H9 (cell line): Measurements from ENCODE around the gene PMS1. TPM values are rescaled to one million over a fixed set of nuclear protein-coding genes. Genes with fewer than 3 reads are reported as not detected.
A peak's percentile ranks its signal among the peaks of the same experiment; 100 is the strongest.

Experiments
- DNase-seq: peaks from one replicate; pipeline ENCODE4 v3.0.0-alpha.2; 2017
- H2AFZ ChIP-seq: one replicate; pipeline ENCODE4 v1.6.1; 2013; ENCODE audit warnings: mild to moderate bottlenecking, low read length, control low read depth, moderate library complexity
- H2AK5ac ChIP-seq: 2 replicates; pipeline ENCODE4 v1.6.1; 2013; ENCODE audit warnings: low read length, control low read depth, mixed read lengths; ENCODE audit not compliant: insufficient read length
- H2BK120ac ChIP-seq: one replicate; pipeline ENCODE4 v1.6.1; 2013; ENCODE audit warnings: low read depth, mild to moderate bottlenecking, low read length, control low read depth, inconsistent platforms; ENCODE audit not compliant: poor library complexity, severe bottlenecking
- H2BK12ac ChIP-seq: 2 replicates; pipeline ENCODE4 v1.6.1; 2013; ENCODE audit warnings: low read length, control low read depth, mixed read lengths, low read depth; ENCODE audit not compliant: insufficient read length
- H2BK15ac ChIP-seq: 2 replicates; pipeline ENCODE4 v1.6.1; 2013; ENCODE audit warnings: low read depth, low read length, control low read depth
- H2BK20ac ChIP-seq: one replicate; pipeline ENCODE4 v1.6.1; 2013; ENCODE audit warnings: low read depth, mild to moderate bottlenecking, low read length, control low read depth, inconsistent platforms; ENCODE audit not compliant: poor library complexity, severe bottlenecking
- H2BK5ac ChIP-seq: 2 replicates; pipeline ENCODE4 v1.6.1; 2013; ENCODE audit warnings: low read length, control low read depth, mixed read lengths; ENCODE audit not compliant: insufficient read length
- H3K14ac ChIP-seq: 2 replicates; pipeline ENCODE4 v1.6.1; 2013; ENCODE audit warnings: low read length, control low read depth; ENCODE audit not compliant: insufficient read depth
- H3K18ac ChIP-seq: 2 replicates; pipeline ENCODE4 v1.6.1; 2013; ENCODE audit warnings: low read depth, mild to moderate bottlenecking, mixed read lengths, low read length, control low read depth; ENCODE audit not compliant: insufficient read length
- H3K23ac ChIP-seq: 2 replicates; pipeline ENCODE4 v1.6.1; 2013; ENCODE audit warnings: low read length, control low read depth, mixed read lengths, low read depth; ENCODE audit not compliant: insufficient read length
- H3K23me2 ChIP-seq: 2 replicates; pipeline ENCODE4 v1.6.1; 2013; ENCODE audit warnings: low read depth, mild to moderate bottlenecking, mixed read lengths, low read length, control low read depth; ENCODE audit not compliant: insufficient read length, poor library complexity, severe bottlenecking
- H3K27ac ChIP-seq: 2 replicates; pipeline ENCODE4 v1.5.1; 2013; ENCODE audit warnings: low read length, control low read depth, mixed read lengths, low read depth; ENCODE audit not compliant: insufficient read length
- H3K27me3 ChIP-seq: 2 replicates; pipeline ENCODE4 v1.6.1; 2013; ENCODE audit warnings: low read length, control low read depth, inconsistent platforms; ENCODE audit not compliant: insufficient read depth
- H3K4ac ChIP-seq: 2 replicates; pipeline ENCODE4 v1.6.1; 2013; ENCODE audit warnings: low read depth, mild to moderate bottlenecking, control low read depth, inconsistent platforms, low read length, moderate library complexity
- H3K4me1 ChIP-seq: 2 replicates; pipeline ENCODE4 v1.6.1; 2013; ENCODE audit warnings: low read length, control low read depth, inconsistent platforms; ENCODE audit not compliant: insufficient read depth
- H3K4me2 ChIP-seq: 2 replicates; pipeline ENCODE4 v1.6.1; 2013; ENCODE audit warnings: low read length, control low read depth, mixed read lengths; ENCODE audit not compliant: insufficient read length, insufficient read depth
- H3K56ac ChIP-seq: 2 replicates; pipeline ENCODE4 v1.6.1; 2013; ENCODE audit warnings: low read depth, mild to moderate bottlenecking, mixed read lengths, low read length, control low read depth; ENCODE audit not compliant: insufficient read length
- H3K79me1 ChIP-seq: 2 replicates; pipeline ENCODE4 v1.6.1; 2013; ENCODE audit warnings: low read depth, mild to moderate bottlenecking, moderate library complexity, low read length, control low read depth, inconsistent platforms; ENCODE audit not compliant: insufficient read depth, poor library complexity, severe bottlenecking
- H3K79me2 ChIP-seq: 2 replicates; pipeline ENCODE4 v1.6.1; 2013; ENCODE audit warnings: low read length, control low read depth, inconsistent platforms; ENCODE audit not compliant: insufficient read depth
- H3K9ac ChIP-seq: 2 replicates; pipeline ENCODE4 v1.6.1; 2013; ENCODE audit warnings: low read length, control low read depth, mixed read lengths; ENCODE audit not compliant: insufficient read length; ENCODE audit errors: extremely low read depth
- H3K9me3 ChIP-seq: one replicate; pipeline ENCODE4 v1.6.1; 2013; ENCODE audit warnings: low read depth, low read length, inconsistent platforms; ENCODE audit not compliant: control insufficient read depth
- H3T11ph ChIP-seq: one replicate; pipeline ENCODE4 v1.6.1; 2013; ENCODE audit warnings: mild to moderate bottlenecking, low read length, control low read depth, inconsistent platforms
- H4K20me1 ChIP-seq: one replicate; pipeline ENCODE4 v1.6.1; 2013; ENCODE audit not compliant: control insufficient read depth, insufficient read length, insufficient read depth
- H4K5ac ChIP-seq: 2 replicates; pipeline ENCODE4 v1.6.1; 2013; ENCODE audit warnings: low read depth, mild to moderate bottlenecking, mixed read lengths, low read length, control low read depth; ENCODE audit not compliant: insufficient read length
- H4K8ac ChIP-seq: replicated peaks from 2 replicates; pipeline ENCODE4 v1.6.1; 2013; ENCODE audit warnings: low read length, control low read depth, mixed read lengths, low read depth; ENCODE audit not compliant: insufficient read length
- H4K91ac ChIP-seq: 2 replicates; pipeline ENCODE4 v1.6.1; 2013; ENCODE audit warnings: low read depth, mild to moderate bottlenecking, moderate library complexity, mixed read lengths, low read length, control low read depth; ENCODE audit not compliant: insufficient read length
- H3K27ac Mint-ChIP-seq, 3 experiments: 2 replicates in 2 of 3; 3 replicates in 1 of 3; pipeline ENCODE4 v1.8.0; 2020 to 2021; ENCODE audit warnings: mixed read lengths in 3 of 3, mild to moderate bottlenecking in 1 of 3, moderate library complexity in 1 of 3
- H3K27me3 Mint-ChIP-seq: 2 replicates; pipeline ENCODE4 v1.8.0; 2021; ENCODE audit warnings: low read depth, mild to moderate bottlenecking, moderate library complexity, mixed read lengths
- H3K36me3 Mint-ChIP-seq, 3 experiments: 2 replicates in 2 of 3; 3 replicates in 1 of 3; pipeline ENCODE4 v1.8.0; 2020 to 2021; ENCODE audit warnings: low read depth in 3 of 3, mixed read lengths in 3 of 3; ENCODE audit not compliant: insufficient read depth in 1 of 3
- H3K4me1 Mint-ChIP-seq, 2 experiments: 2 replicates each; pipeline ENCODE4 v1.8.0; 2020; ENCODE audit warnings: mixed read lengths in 2 of 2
- H3K4me3 Mint-ChIP-seq, 2 experiments: 2 replicates in 1 of 2; 3 replicates in 1 of 2; pipeline ENCODE4 v1.8.0; 2020 to 2021; ENCODE audit warnings: mild to moderate bottlenecking in 2 of 2, mixed read lengths in 2 of 2, moderate library complexity in 1 of 2
- H3K9me3 Mint-ChIP-seq, 2 experiments: 2 replicates in 1 of 2; 3 replicates in 1 of 2; pipeline ENCODE4 v1.8.0; 2020; ENCODE audit warnings: mild to moderate bottlenecking in 2 of 2, mixed read lengths in 2 of 2, moderate library complexity in 1 of 2
- WGBS: extraction: QIAGEN DNeasy Blood & Tissue Kit; methylation state at CpG from one replicate; pipeline ENCODE4 v1.1.7; 2013; ENCODE audit warnings: missing lambda C conversion rate, low lambda C conversion rate, mixed read lengths; ENCODE audit not compliant: insufficient read length; ENCODE audit errors: extremely low coverage; 5-methylcytosine and 5-hydroxymethylcytosine counted together
- total RNA-seq: library from RNA; stranded (reverse); gene quantifications from 2 replicates; pipeline ENCODE4 v1.2.1, GENCODE V29; 2021
- TF ChIP-seq, protein P1 (sequence below): fragments of 200-600 bp; sonication (generic); conservative IDR thresholded peaks from 3 replicates; pipeline ENCODE4 v1.8.0; 2021; ENCODE audit warnings: antibody characterized with exemption, mild to moderate bottlenecking

Gene PMS1
- total RNA-seq, 1 experiment from 2014 or later = 47.2 TPM

DNA sequence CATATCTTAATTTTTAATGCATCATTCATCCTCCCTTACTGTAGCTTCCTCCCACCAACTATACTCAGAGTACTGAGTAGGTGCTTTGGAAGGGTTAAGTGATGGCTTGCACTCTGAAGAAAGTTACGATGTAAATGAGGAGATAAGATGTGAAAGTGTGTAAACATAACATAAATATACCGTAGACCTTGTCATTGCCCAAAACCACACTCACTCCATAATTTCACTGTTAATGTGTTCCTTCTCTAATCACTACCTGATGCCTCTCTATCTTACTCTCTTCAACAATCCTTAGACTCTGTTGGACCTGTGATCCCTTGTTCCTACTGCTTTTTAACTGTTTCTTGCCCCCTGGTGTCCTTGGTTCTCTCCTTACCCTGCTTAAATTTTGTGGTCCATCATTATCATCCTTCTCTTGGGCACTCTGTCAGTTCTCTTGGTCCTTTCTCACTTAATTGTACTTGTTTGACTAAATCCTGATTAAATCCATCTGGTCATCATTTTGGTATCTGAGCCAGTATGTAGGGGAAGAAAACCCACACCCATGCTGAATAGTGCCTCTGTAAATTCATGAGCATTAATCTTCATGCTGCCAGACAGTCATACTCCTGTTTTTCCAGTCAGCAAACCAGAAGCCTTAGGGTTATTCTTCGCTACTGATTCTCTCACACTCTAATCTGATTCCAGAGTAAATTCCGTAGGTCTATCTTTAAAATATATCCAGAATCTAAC is 45.0 kb downstream of the PMS1 start:
- Mint-ChIP-seq H3K4me3 (no peak overlapping the region), H3K36me3 (peaks cover 0 to 14% (median 9%) of the 10 kb centered on the region in 3 experiments; a peak in 4 of 7 replicates), H3K9me3 (no peaks in the 10 kb centered on the region), H3K4me1 (peaks cover 6 to 11% of the 10 kb centered on the region in 2 experiments), H3K27ac (peak overlapping the region in 2 of 3 experiments; percentile 25; a peak in 2 of 7 replicates), H3K27me3 (no peaks in the 10 kb centered on the region)
- Histone ChIP-seq H2AK5ac (no peak overlapping the region), H3K4ac (no peak overlapping the region), H2BK12ac (no peak overlapping the region), H3K14ac (no peak overlapping the region), H3K23ac (no peak overlapping the region), H3K56ac (no peak overlapping the region), H3T11ph (no peak overlapping the region), H4K20me1 (no peaks in the 10 kb centered on the region), H3K79me2 (no peaks in the 10 kb centered on the region), H2BK120ac (no peak overlapping the region), H3K4me2 (no peak overlapping the region), H2BK20ac (no peak overlapping the region), H3K23me2 (no peaks in the 10 kb centered on the region), H2BK15ac (no peak overlapping the region), H3K27me3 (no peaks in the 10 kb centered on the region), H4K5ac (no peak overlapping the region), H3K9ac (no peak overlapping the region), H3K79me1 (no peaks in the 10 kb centered on the region), H2BK5ac (no peak overlapping the region), H4K8ac (no peak overlapping the region), H3K18ac (no peak overlapping the region), H4K91ac (no peak overlapping the region), H3K27ac (no peak overlapping the region), H3K4me1 (no peaks in the 10 kb centered on the region), H2AFZ (no peak overlapping the region), H3K9me3 (no peaks in the 10 kb centered on the region)
- DNase-seq = no peak
- no CpG with 5 or more reads among the region's 4 CpGs for WGBS
- TF ChIP-seq, protein P1, sequence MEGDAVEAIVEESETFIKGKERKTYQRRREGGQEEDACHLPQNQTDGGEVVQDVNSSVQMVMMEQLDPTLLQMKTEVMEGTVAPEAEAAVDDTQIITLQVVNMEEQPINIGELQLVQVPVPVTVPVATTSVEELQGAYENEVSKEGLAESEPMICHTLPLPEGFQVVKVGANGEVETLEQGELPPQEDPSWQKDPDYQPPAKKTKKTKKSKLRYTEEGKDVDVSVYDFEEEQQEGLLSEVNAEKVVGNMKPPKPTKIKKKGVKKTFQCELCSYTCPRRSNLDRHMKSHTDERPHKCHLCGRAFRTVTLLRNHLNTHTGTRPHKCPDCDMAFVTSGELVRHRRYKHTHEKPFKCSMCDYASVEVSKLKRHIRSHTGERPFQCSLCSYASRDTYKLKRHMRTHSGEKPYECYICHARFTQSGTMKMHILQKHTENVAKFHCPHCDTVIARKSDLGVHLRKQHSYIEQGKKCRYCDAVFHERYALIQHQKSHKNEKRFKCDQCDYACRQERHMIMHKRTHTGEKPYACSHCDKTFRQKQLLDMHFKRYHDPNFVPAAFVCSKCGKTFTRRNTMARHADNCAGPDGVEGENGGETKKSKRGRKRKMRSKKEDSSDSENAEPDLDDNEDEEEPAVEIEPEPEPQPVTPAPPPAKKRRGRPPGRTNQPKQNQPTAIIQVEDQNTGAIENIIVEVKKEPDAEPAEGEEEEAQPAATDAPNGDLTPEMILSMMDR = no peak
